Measurements from ENCODE around the gene PHLDA3. TPM values are rescaled to one million over a fixed set of nuclear protein-coding genes. Genes with fewer than 3 reads are reported as not detected.
A peak's percentile ranks its signal among the peaks of the same experiment; 100 is the strongest.

The PHLDA3 gene
- total and polyA plus RNA-seq, 7 experiments from 2014 or later, result 0.13 to 22.4 (median 0.67) TPM; not detected in 1

GRCh38 chr1:201427963-201428362 lies 41.0 kb downstream of the PHLDA3 start:
- intact Hi-C loops (cut with micrococcal nuclease), result no loop called here
- peaks cover 0 to 5% (median 0%) of the 10 kb centered on the region in 7 donors for H3K4me1 Mint-ChIP-seq
- no peaks in the 10 kb centered on the region for H3K36me3 ChIP-seq (ENCODE audit: control insufficient read depth in 2 of 3, insufficient read depth in 3 of 3, low read length in 3 of 3)
- no peak for DNase-seq
- CTCF ChIA-PET, result no interaction called here
- no peak overlapping the region for H3K4me3 ChIP-seq (ENCODE audit: low read length)
- no peak overlapping the region for H3K27ac ChIP-seq (ENCODE audit: low read depth, low read length)
- no peak overlapping the region for H3K27ac Mint-ChIP-seq
- no peaks in the 10 kb centered on the region for H3K27me3 ChIP-seq (ENCODE audit: control insufficient read depth in 2 of 2, insufficient read depth in 2 of 2, low read length in 2 of 2)
- ATAC-seq, result no peak
- H3K4me1 ChIP-seq (ENCODE audit: control insufficient read depth in 2 of 2, insufficient read depth in 2 of 2, low read length in 2 of 2), result no peaks in the 10 kb centered on the region
- H3K9me3 Mint-ChIP-seq, result no peaks in the 10 kb centered on the region
- POLR2A ChIA-PET, result no interaction called here
- H3K27me3 Mint-ChIP-seq, result peaks cover 6 to 21% (median 11%) of the 10 kb centered on the region in 5 donors
- no peaks in the 10 kb centered on the region for H3K9me3 ChIP-seq (ENCODE audit: control insufficient read depth in 2 of 3, low read length in 3 of 3)
- no peak overlapping the region for H3K4me3 Mint-ChIP-seq
- no peaks in the 10 kb centered on the region for H3K36me3 Mint-ChIP-seq

- no peak overlapping the region for H3K4me3 ChIP-seq (ENCODE audit: low read length)
- no peak overlapping the region for H3K4me3 Mint-ChIP-seq
- H3K27me3 Mint-ChIP-seq, result peaks cover 6 to 21% (median 13%) of the 10 kb centered on the region in 5 donors
- peaks cover 0 to 5% (median 0%) of the 10 kb centered on the region in 7 donors for H3K4me1 Mint-ChIP-seq
- intact Hi-C loops (cut with micrococcal nuclease), result no loop called here
- H3K9me3 Mint-ChIP-seq, result no peaks in the 10 kb centered on the region
- H3K27me3 ChIP-seq (ENCODE audit: control insufficient read depth in 2 of 2, insufficient read depth in 2 of 2, low read length in 2 of 2), result no peaks in the 10 kb centered on the region
- CTCF ChIA-PET, result interaction anchor here (0.6 kb wide), 1 partner anchor 33 kb away, joined by 7 read pairs; no protein-coding TSS in a partner anchor
- H3K36me3 ChIP-seq (ENCODE audit: control insufficient read depth in 2 of 3, insufficient read depth in 3 of 3, low read length in 3 of 3), result no peaks in the 10 kb centered on the region
- ATAC-seq (peak; percentile 21), DNase-seq (no peak)
- no peaks in the 10 kb centered on the region for H3K4me1 ChIP-seq (ENCODE audit: control insufficient read depth in 2 of 2, insufficient read depth in 2 of 2, low read length in 2 of 2)
- POLR2A ChIA-PET, result no interaction called here
- no peaks in the 10 kb centered on the region for H3K9me3 ChIP-seq (ENCODE audit: control insufficient read depth in 2 of 3, low read length in 3 of 3)
- no peak overlapping the region for H3K27ac ChIP-seq (ENCODE audit: low read depth, low read length)
- no peak overlapping the region for H3K27ac Mint-ChIP-seq
- H3K36me3 Mint-ChIP-seq, result no peaks in the 10 kb centered on the region
These were observed 42.3 kb downstream of the PHLDA3 start for GRCh38 chr1:201426479-201427310.

GRCh38 chr1:201424146-201424545 lies 44.8 kb downstream of the PHLDA3 start:
- DNase-seq (no peak), ATAC-seq (no peak)
- ChIA-PET CTCF (no interaction called here), POLR2A (no interaction called here)
- Mint-ChIP-seq H3K36me3 (no peaks in the 10 kb centered on the region), H3K4me1 (peaks cover 0 to 5% (median 0%) of the 10 kb centered on the region in 7 donors), H3K4me3 (no peak overlapping the region), H3K27me3 (peaks cover 0 to 7% (median 2%) of the 10 kb centered on the region in 5 donors), H3K27ac (no peak overlapping the region), H3K9me3 (no peaks in the 10 kb centered on the region)
- no peaks in the 10 kb centered on the region for H3K27me3 ChIP-seq (ENCODE audit: control insufficient read depth in 2 of 2, insufficient read depth in 2 of 2, low read length in 2 of 2)
- no peak overlapping the region for H3K27ac ChIP-seq (ENCODE audit: low read depth, low read length)
- no peaks in the 10 kb centered on the region for H3K4me1 ChIP-seq (ENCODE audit: control insufficient read depth in 2 of 2, insufficient read depth in 2 of 2, low read length in 2 of 2)
- H3K36me3 ChIP-seq (ENCODE audit: control insufficient read depth in 2 of 3, insufficient read depth in 3 of 3, low read length in 3 of 3), result no peaks in the 10 kb centered on the region
- no peaks in the 10 kb centered on the region for H3K9me3 ChIP-seq (ENCODE audit: control insufficient read depth in 2 of 3, low read length in 3 of 3)
- intact Hi-C loops (cut with micrococcal nuclease), result no loop called here
- no peak overlapping the region for H3K4me3 ChIP-seq (ENCODE audit: low read length)

- ChIA-PET CTCF (no interaction called here), POLR2A (no interaction called here)
- Histone ChIP-seq H3K36me3 (ENCODE audit: control insufficient read depth in 2 of 3, insufficient read depth in 3 of 3, low read length in 3 of 3) (no peaks in the 10 kb centered on the region), H3K27me3 (ENCODE audit: control insufficient read depth in 2 of 2, insufficient read depth in 2 of 2, low read length in 2 of 2) (no peaks in the 10 kb centered on the region), H3K9me3 (ENCODE audit: control insufficient read depth in 2 of 3, low read length in 3 of 3) (no peaks in the 10 kb centered on the region), H3K4me1 (ENCODE audit: control insufficient read depth in 2 of 2, insufficient read depth in 2 of 2, low read length in 2 of 2) (no peaks in the 10 kb centered on the region), H3K4me3 (ENCODE audit: low read length) (no peak overlapping the region), H3K27ac (ENCODE audit: low read depth, low read length) (no peak overlapping the region)
- peaks cover 0 to 9% (median 4%) of the 10 kb centered on the region in 5 donors for H3K27me3 Mint-ChIP-seq
- no peak overlapping the region for H3K4me3 Mint-ChIP-seq
- peaks cover 0 to 5% (median 0%) of the 10 kb centered on the region in 7 donors for H3K4me1 Mint-ChIP-seq
- H3K36me3 Mint-ChIP-seq, result no peaks in the 10 kb centered on the region
- no peaks in the 10 kb centered on the region for H3K9me3 Mint-ChIP-seq
- H3K27ac Mint-ChIP-seq, result no peak overlapping the region
- ATAC-seq, result no peak
- DNase-seq, result no peak
- intact Hi-C loops (cut with micrococcal nuclease), result no loop called here
These were observed 45.3 kb downstream of the PHLDA3 start for GRCh38 chr1:201423655-201424054.

- Mint-ChIP-seq H3K36me3 (no peaks in the 10 kb centered on the region), H3K4me3 (no peak overlapping the region), H3K27me3 (peaks cover 0 to 6% (median 2%) of the 10 kb centered on the region in 5 donors), H3K9me3 (peaks cover 0 to 2% (median 0%) of the 10 kb centered on the region in 11 donors), H3K27ac (no peak overlapping the region), H3K4me1 (peaks cover 0 to 3% (median 0%) of the 10 kb centered on the region in 7 donors)
- H3K27ac ChIP-seq (ENCODE audit: low read depth, low read length), result no peak overlapping the region
- ChIA-PET CTCF (no interaction called here), POLR2A (no interaction called here)
- intact Hi-C loops (cut with micrococcal nuclease), result no loop called here
- no peak overlapping the region for H3K4me3 ChIP-seq (ENCODE audit: low read length)
- no peaks in the 10 kb centered on the region for H3K36me3 ChIP-seq (ENCODE audit: control insufficient read depth in 2 of 3, insufficient read depth in 3 of 3, low read length in 3 of 3)
- no peak for DNase-seq
- ATAC-seq, result no peak
- no peaks in the 10 kb centered on the region for H3K27me3 ChIP-seq (ENCODE audit: control insufficient read depth in 2 of 2, insufficient read depth in 2 of 2, low read length in 2 of 2)
- H3K4me1 ChIP-seq (ENCODE audit: control insufficient read depth in 2 of 2, insufficient read depth in 2 of 2, low read length in 2 of 2), result no peaks in the 10 kb centered on the region
- H3K9me3 ChIP-seq (ENCODE audit: control insufficient read depth in 2 of 3, low read length in 3 of 3), result no peaks in the 10 kb centered on the region
These were observed 46.5 kb downstream of the PHLDA3 start for GRCh38 chr1:201422436-201423030.

GRCh38 chr1:201422026-201422425 lies 47.0 kb downstream of the PHLDA3 start:
- CTCF ChIA-PET, result no interaction called here
- no peak overlapping the region for H3K27ac Mint-ChIP-seq
- no peak for ATAC-seq

More at GRCh38 chr1:201422026-201422425, 47.0 kb downstream of the PHLDA3 start:
- Mint-ChIP-seq H3K9me3 (peaks cover 0 to 2% (median 0%) of the 10 kb centered on the region in 11 donors), H3K4me3 (no peak overlapping the region), H3K36me3 (no peaks in the 10 kb centered on the region), H3K4me1 (peaks cover 0 to 3% (median 0%) of the 10 kb centered on the region in 7 donors), H3K27me3 (peaks cover 0 to 6% (median 3%) of the 10 kb centered on the region in 5 donors)
- no peaks in the 10 kb centered on the region for H3K9me3 ChIP-seq (ENCODE audit: control insufficient read depth in 2 of 3, low read length in 3 of 3)
- H3K27ac ChIP-seq (ENCODE audit: low read depth, low read length), result no peak overlapping the region
- H3K27me3 ChIP-seq (ENCODE audit: control insufficient read depth in 2 of 2, insufficient read depth in 2 of 2, low read length in 2 of 2), result no peaks in the 10 kb centered on the region
- no peak for DNase-seq
- H3K4me3 ChIP-seq (ENCODE audit: low read length), result no peak overlapping the region
- intact Hi-C loops (cut with micrococcal nuclease), result no loop called here
- H3K36me3 ChIP-seq (ENCODE audit: control insufficient read depth in 2 of 3, insufficient read depth in 3 of 3, low read length in 3 of 3), result no peaks in the 10 kb centered on the region
- POLR2A ChIA-PET, result no interaction called here
- no peaks in the 10 kb centered on the region for H3K4me1 ChIP-seq (ENCODE audit: control insufficient read depth in 2 of 2, insufficient read depth in 2 of 2, low read length in 2 of 2)
